Uterus (tissue), 2 donors: Measurements from ENCODE around the gene HOXD4.

ENCODE experiments used
- POLR2A ChIP-seq, 2 donors: fragments of 450-650 bp; IDR thresholded peaks; one replicate each; pipeline ENCODE4 v1.6.1; 2016; ENCODE audit warnings: antibody characterized with exemption in 2 of 2, mild to moderate bottlenecking in 1 of 2, moderate library complexity in 1 of 2
- TF ChIP-seq, protein P1 (sequence below), 4 experiments: fragments of 200-600 bp in 2 of 4; fragments of 450-650 bp in 2 of 4; sonication (generic) in 2 of 4; IDR thresholded peaks; one replicate each; pipeline ENCODE4 v1.5.1; 2016 to 2019; ENCODE audit warnings: antibody characterized with exemption in 4 of 4, mild to moderate bottlenecking in 2 of 4, moderate library complexity in 1 of 4

DNA sequence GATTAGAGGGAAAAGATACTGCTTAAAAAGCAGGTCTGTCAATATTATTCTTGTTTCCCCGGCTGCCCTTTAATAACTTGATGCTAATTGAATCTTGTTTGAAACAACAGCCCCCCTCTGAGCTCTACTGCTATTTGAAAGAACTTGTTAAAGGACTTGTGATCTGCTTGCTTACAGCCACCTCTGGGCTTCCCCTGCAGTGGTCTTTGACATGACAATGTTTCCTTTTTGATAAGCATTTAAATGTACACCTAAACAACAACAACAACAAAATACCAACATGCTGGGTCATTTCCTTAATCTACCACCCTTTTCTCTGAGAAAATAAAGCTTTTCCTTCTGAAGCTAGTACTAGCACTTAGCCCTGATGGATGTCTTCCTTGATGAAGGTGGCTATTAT lies 41.0 kb downstream of the HOXD4 start:
- TF ChIP-seq, protein P1, sequence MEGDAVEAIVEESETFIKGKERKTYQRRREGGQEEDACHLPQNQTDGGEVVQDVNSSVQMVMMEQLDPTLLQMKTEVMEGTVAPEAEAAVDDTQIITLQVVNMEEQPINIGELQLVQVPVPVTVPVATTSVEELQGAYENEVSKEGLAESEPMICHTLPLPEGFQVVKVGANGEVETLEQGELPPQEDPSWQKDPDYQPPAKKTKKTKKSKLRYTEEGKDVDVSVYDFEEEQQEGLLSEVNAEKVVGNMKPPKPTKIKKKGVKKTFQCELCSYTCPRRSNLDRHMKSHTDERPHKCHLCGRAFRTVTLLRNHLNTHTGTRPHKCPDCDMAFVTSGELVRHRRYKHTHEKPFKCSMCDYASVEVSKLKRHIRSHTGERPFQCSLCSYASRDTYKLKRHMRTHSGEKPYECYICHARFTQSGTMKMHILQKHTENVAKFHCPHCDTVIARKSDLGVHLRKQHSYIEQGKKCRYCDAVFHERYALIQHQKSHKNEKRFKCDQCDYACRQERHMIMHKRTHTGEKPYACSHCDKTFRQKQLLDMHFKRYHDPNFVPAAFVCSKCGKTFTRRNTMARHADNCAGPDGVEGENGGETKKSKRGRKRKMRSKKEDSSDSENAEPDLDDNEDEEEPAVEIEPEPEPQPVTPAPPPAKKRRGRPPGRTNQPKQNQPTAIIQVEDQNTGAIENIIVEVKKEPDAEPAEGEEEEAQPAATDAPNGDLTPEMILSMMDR (IDR thresholded peaks at IDR 0.05), result no peak
- TF ChIP-seq POLR2A (IDR thresholded peaks at IDR 0.05), result no peak
